ENCODE data around the gene DUSP3. TPM values are rescaled to one million over a fixed set of nuclear protein-coding genes. Genes with fewer than 3 reads are reported as not detected.

The DUSP3 gene
- total and polyA plus RNA-seq, 4 donors, result 68.3 to 123 (median 111) TPM

DNA sequence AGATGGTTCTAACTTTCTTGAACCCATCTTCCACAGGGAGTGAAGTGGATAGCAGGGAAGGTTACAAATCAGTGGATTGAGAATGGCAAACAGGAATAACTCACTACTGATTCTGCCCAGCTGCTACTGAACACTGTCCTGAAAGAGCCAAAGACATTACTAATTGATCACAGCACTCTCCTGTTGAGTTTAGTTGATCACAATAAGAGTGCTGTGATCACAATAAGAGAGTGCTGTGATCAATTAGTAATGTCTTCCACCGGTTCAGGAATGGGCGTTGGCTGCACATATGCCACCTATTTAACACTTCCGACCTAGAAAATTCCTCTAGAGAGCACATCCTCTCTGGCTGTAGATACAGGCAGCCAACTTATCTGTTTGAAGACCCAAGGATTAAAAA lies 12.8 kb upstream of the DUSP3 start:
- no peaks in the 10 kb centered on the region for H3K27me3 ChIP-seq (ENCODE audit: control insufficient read depth in 1 of 2, insufficient read depth in 2 of 2, low read length in 1 of 2)
- H3K4me1 ChIP-seq (ENCODE audit: control insufficient read depth in 1 of 2, insufficient read depth in 2 of 2, low read length in 2 of 2), result no peaks in the 10 kb centered on the region
- H3K36me3 ChIP-seq (ENCODE audit: control insufficient read depth in 1 of 2, insufficient read depth in 2 of 2, low read length in 1 of 2), result no peaks in the 10 kb centered on the region
- no peak overlapping the region for H3K27ac ChIP-seq (ENCODE audit: low read depth in 1 of 2, low read length in 2 of 2)
- WGBS, 2 donors, result 22 to 23% methylated on average over 3 of the region's 3 CpGs
- H3K9me3 ChIP-seq (ENCODE audit: control insufficient read depth, low read length), result no peaks in the 10 kb centered on the region
- H3K4me3 ChIP-seq (ENCODE audit: low read length in 2 of 2), result no peak overlapping the region
- no peak for ATAC-seq (ENCODE audit: low FRiP score)
- intact Hi-C loops (cut with DNase I), result no loop called here
- no peak for DNase-seq

DNA sequence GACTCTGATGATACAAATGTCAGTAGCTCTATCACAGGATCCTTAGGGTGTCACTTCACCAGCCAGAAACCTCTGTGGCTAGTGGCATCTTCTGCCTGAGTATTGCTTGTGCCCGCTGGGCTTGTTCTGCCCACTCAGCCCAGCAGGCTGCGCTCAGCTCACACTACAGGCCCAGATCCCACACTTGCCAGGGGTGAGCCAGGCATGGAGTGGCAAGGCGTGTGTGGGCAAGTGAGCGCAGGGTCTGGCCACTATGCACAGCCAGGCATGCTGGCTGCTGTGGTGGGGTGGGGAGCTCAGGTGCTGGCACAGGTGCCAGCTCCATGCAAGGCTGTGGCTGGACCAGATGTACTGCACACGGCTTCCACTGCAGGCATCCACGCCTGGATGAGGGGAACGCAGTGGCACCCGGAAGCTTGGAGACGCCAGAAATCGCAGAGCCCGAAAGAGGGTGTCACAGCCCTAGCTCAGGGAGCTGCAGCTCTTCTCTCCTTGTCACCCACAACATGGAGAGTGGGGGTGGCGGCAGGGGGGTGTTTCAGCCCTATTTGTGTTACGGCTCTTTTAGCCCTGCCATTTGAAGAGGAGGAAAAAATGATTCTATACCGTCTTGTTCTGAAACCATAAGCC lies 11.6 kb upstream of the DUSP3 start:
- no peaks in the 10 kb centered on the region for H3K27me3 ChIP-seq (ENCODE audit: control insufficient read depth in 1 of 2, insufficient read depth in 2 of 2, low read length in 1 of 2)
- WGBS, 2 donors, result 84% methylated on average over 13 to 14 of the region's 14 CpGs
- intact Hi-C loops (cut with DNase I), result no loop called here
- H3K27ac ChIP-seq (ENCODE audit: low read depth in 1 of 2, low read length in 2 of 2), result no peak overlapping the region
- DNase-seq, result no peak
- H3K4me1 ChIP-seq (ENCODE audit: control insufficient read depth in 1 of 2, insufficient read depth in 2 of 2, low read length in 2 of 2), result no peaks in the 10 kb centered on the region
- no peak overlapping the region for H3K4me3 ChIP-seq (ENCODE audit: low read length in 2 of 2)
- no peaks in the 10 kb centered on the region for H3K9me3 ChIP-seq (ENCODE audit: control insufficient read depth, low read length)
- no peaks in the 10 kb centered on the region for H3K36me3 ChIP-seq (ENCODE audit: control insufficient read depth in 1 of 2, insufficient read depth in 2 of 2, low read length in 1 of 2)
- ATAC-seq (ENCODE audit: low FRiP score), result no peak

GRCh38 chr17:43789482-43789881 lies 10.7 kb upstream of the DUSP3 start:
- no peak for ATAC-seq (ENCODE audit: low FRiP score)
- no peaks in the 10 kb centered on the region for H3K36me3 ChIP-seq (ENCODE audit: control insufficient read depth in 1 of 2, insufficient read depth in 2 of 2, low read length in 1 of 2)
- WGBS, 2 donors, result 77 to 80% methylated on average over 1 of the region's 1 CpG

GRCh38 chr17:43788540-43788939 lies 9.8 kb upstream of the DUSP3 start:
- no peak for DNase-seq

More at GRCh38 chr17:43789482-43789881, 10.7 kb upstream of the DUSP3 start:
- H3K9me3 ChIP-seq (ENCODE audit: control insufficient read depth, low read length), result no peaks in the 10 kb centered on the region
- intact Hi-C loops (cut with DNase I), result no loop called here
- no peak overlapping the region for H3K27ac ChIP-seq (ENCODE audit: low read depth in 1 of 2, low read length in 2 of 2)
- H3K27me3 ChIP-seq (ENCODE audit: control insufficient read depth in 1 of 2, insufficient read depth in 2 of 2, low read length in 1 of 2), result no peaks in the 10 kb centered on the region
- no peaks in the 10 kb centered on the region for H3K4me1 ChIP-seq (ENCODE audit: control insufficient read depth in 1 of 2, insufficient read depth in 2 of 2, low read length in 2 of 2)
- DNase-seq, result no peak
- H3K4me3 ChIP-seq (ENCODE audit: low read length in 2 of 2), result no peak overlapping the region

GRCh38 chr17:43787728-43788127 lies 9.0 kb upstream of the DUSP3 start:
- ATAC-seq (ENCODE audit: low FRiP score), result no peak
- intact Hi-C loops (cut with DNase I), result no loop called here
- 64 to 65% methylated on average over 2 of the region's 2 CpGs for WGBS, 2 donors

More at GRCh38 chr17:43788540-43788939, 9.8 kb upstream of the DUSP3 start:
- 83 to 86% methylated on average over 5 of the region's 5 CpGs for WGBS, 2 donors
- H3K27me3 ChIP-seq (ENCODE audit: control insufficient read depth in 1 of 2, insufficient read depth in 2 of 2, low read length in 1 of 2), result no peaks in the 10 kb centered on the region
- no peaks in the 10 kb centered on the region for H3K9me3 ChIP-seq (ENCODE audit: control insufficient read depth, low read length)
- no peaks in the 10 kb centered on the region for H3K36me3 ChIP-seq (ENCODE audit: control insufficient read depth in 1 of 2, insufficient read depth in 2 of 2, low read length in 1 of 2)
- no peak overlapping the region for H3K4me3 ChIP-seq (ENCODE audit: low read length in 2 of 2)
- H3K27ac ChIP-seq (ENCODE audit: low read depth in 1 of 2, low read length in 2 of 2), result no peak overlapping the region
- no peak for ATAC-seq (ENCODE audit: low FRiP score)
- intact Hi-C loops (cut with DNase I), result no loop called here
- H3K4me1 ChIP-seq (ENCODE audit: control insufficient read depth in 1 of 2, insufficient read depth in 2 of 2, low read length in 2 of 2), result no peaks in the 10 kb centered on the region

GRCh38 chr17:43784628-43785101 lies 5.9 kb upstream of the DUSP3 start:
- intact Hi-C loops (cut with DNase I), result loop anchor here (5.0 kb wide), 1 partner anchor 48 kb away; the partner anchor contains the start of gene MPP3 (in 2 of the 2)
- Histone ChIP-seq H3K9me3 (ENCODE audit: control insufficient read depth, low read length) (no peaks in the 10 kb centered on the region), H3K4me1 (ENCODE audit: control insufficient read depth in 1 of 2, insufficient read depth in 2 of 2, low read length in 2 of 2) (no peaks in the 10 kb centered on the region), H3K27ac (ENCODE audit: low read depth in 1 of 2, low read length in 2 of 2) (no peak overlapping the region), H3K4me3 (ENCODE audit: low read length in 2 of 2) (no peak overlapping the region), H3K36me3 (ENCODE audit: control insufficient read depth in 1 of 2, insufficient read depth in 2 of 2, low read length in 1 of 2) (no peaks in the 10 kb centered on the region), H3K27me3 (ENCODE audit: control insufficient read depth in 1 of 2, insufficient read depth in 2 of 2, low read length in 1 of 2) (no peaks in the 10 kb centered on the region)
- no peak for ATAC-seq (ENCODE audit: low FRiP score)
- DNase-seq, result no peak
- 67 to 72% methylated on average over 5 of the region's 5 CpGs for WGBS, 2 donors

More at GRCh38 chr17:43787728-43788127, 9.0 kb upstream of the DUSP3 start:
- Histone ChIP-seq H3K9me3 (ENCODE audit: control insufficient read depth, low read length) (no peaks in the 10 kb centered on the region), H3K4me3 (ENCODE audit: low read length in 2 of 2) (no peak overlapping the region), H3K27ac (ENCODE audit: low read depth in 1 of 2, low read length in 2 of 2) (no peak overlapping the region), H3K36me3 (ENCODE audit: control insufficient read depth in 1 of 2, insufficient read depth in 2 of 2, low read length in 1 of 2) (no peaks in the 10 kb centered on the region), H3K4me1 (ENCODE audit: control insufficient read depth in 1 of 2, insufficient read depth in 2 of 2, low read length in 2 of 2) (no peaks in the 10 kb centered on the region), H3K27me3 (ENCODE audit: control insufficient read depth in 1 of 2, insufficient read depth in 2 of 2, low read length in 1 of 2) (no peaks in the 10 kb centered on the region)
- no peak for DNase-seq

DNA sequence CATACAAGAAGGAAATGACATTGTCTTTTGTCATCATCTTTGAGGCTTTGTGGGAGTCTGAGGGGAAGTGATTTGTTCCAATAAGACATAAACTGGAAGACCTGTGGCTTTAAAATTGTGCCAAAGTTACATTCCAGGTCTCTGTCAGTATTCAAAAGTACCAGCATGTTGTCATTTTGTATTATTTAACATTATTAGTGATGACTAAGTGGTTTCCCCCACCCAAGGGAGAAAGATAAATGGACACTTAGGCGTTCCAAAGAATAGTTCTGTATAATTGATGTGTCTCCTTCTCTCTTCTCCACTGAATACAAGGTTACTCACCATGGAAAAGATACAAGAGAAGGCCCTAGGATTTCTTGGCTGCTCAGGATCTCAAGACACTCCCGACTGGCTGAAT lies 5.3 kb upstream of the DUSP3 start:
- no peak for DNase-seq
- 84 to 85% methylated on average over 2 of the region's 2 CpGs for WGBS, 2 donors
- ATAC-seq (ENCODE audit: low FRiP score), result no peak
- H3K4me1 ChIP-seq (ENCODE audit: control insufficient read depth in 1 of 2, insufficient read depth in 2 of 2, low read length in 2 of 2), result no peaks in the 10 kb centered on the region
- intact Hi-C loops (cut with DNase I), result loop anchor here (5.0 kb wide), 1 partner anchor 48 kb away; the partner anchor contains the start of gene MPP3 (in 2 of the 2)
- H3K36me3 ChIP-seq (ENCODE audit: control insufficient read depth in 1 of 2, insufficient read depth in 2 of 2, low read length in 1 of 2), result no peaks in the 10 kb centered on the region
- no peaks in the 10 kb centered on the region for H3K9me3 ChIP-seq (ENCODE audit: control insufficient read depth, low read length)
- no peaks in the 10 kb centered on the region for H3K27me3 ChIP-seq (ENCODE audit: control insufficient read depth in 1 of 2, insufficient read depth in 2 of 2, low read length in 1 of 2)
- H3K4me3 ChIP-seq (ENCODE audit: low read length in 2 of 2), result no peak overlapping the region
- no peak overlapping the region for H3K27ac ChIP-seq (ENCODE audit: low read depth in 1 of 2, low read length in 2 of 2)

DNA sequence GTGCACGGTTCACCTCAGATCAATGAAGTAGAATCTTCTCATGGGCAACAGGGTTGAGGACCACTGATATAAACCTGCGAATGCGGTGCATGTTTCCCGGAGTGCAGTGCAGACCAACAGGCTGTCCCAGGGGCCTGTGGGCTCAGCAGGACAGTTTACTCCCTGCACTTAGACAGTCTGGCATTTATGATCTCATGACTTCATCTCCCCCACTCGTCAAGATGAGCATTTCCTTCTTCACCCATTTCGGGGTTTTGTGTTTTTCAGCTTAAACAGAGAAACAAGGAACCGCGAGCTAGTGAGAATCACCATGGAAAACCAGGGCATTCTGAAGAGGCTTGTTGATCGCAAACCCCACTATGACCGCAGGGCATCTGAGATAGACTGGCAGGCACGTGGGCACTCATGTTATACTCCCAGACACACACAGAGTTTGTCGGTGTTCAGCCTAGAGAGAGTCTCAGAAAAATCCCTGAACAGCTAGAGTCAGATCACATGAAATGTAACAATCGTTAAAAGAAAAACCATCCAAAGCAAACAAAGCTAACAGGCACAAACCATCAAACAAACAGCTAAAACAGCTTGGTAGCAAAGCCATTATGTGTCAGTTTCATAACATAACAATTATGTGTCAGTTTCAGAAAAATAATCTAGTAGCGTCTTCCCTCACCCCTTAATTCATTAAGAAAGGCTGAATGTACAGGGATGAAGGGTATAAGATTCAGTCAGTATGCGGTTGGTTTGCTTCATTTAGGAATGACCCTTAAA lies 4.3 kb upstream of the DUSP3 start:
- ATAC-seq (ENCODE audit: low FRiP score) (no peak), DNase-seq (no peak)
- WGBS, 2 donors, result 83 to 84% methylated on average over 15 of the region's 15 CpGs
- no peaks in the 10 kb centered on the region for H3K27me3 ChIP-seq (ENCODE audit: control insufficient read depth in 1 of 2, insufficient read depth in 2 of 2, low read length in 1 of 2)
- H3K9me3 ChIP-seq (ENCODE audit: control insufficient read depth, low read length), result no peaks in the 10 kb centered on the region
- H3K36me3 ChIP-seq (ENCODE audit: control insufficient read depth in 1 of 2, insufficient read depth in 2 of 2, low read length in 1 of 2), result no peaks in the 10 kb centered on the region
- H3K4me3 ChIP-seq (ENCODE audit: low read length in 2 of 2), result no peak overlapping the region
- no peaks in the 10 kb centered on the region for H3K4me1 ChIP-seq (ENCODE audit: control insufficient read depth in 1 of 2, insufficient read depth in 2 of 2, low read length in 2 of 2)
- H3K27ac ChIP-seq (ENCODE audit: low read depth in 1 of 2, low read length in 2 of 2), result no peak overlapping the region
- intact Hi-C loops (cut with DNase I), result loop anchor here (5.0 kb wide), 1 partner anchor 49 kb away; the partner anchor contains the start of gene MPP3 (in 2 of the 2)
